Stimulated activated CD4-positive, alpha-beta T cell treated with anti-CD3 and anti-CD28 coated beads, Interleukin-15, amount 100 ng/mL, for 1 hour (primary cell): Measurements from ENCODE around the gene VWF.

ENCODE experiments used
- DNase-seq, 2 donors: peaks; one replicate each; pipeline ENCODE4 v3.0.0-alpha.2; 2020; ENCODE audit warnings: low read depth in 1 of 2, low spot score in 1 of 2

Gene VWF

DNA sequence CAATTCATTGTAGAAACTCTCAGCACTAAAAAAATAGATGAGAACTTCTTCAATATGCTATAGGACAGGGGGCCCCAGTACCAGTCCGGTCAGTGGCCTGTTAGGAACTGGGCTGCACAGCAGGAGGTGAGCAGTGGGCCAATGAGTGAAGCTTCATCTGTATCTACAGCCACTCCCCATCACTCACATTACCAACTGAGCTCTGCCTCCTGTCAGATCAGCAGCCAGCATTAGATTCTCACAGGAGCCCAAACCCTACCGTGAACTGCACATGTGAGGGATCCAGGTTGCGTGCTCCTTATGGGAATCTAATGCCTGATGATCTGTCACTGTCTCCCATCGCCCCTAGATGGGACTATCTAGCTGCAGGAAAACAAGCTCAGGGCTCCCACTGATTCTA lies 163.7 kb downstream of the VWF start:
- no peak for DNase-seq

DNA sequence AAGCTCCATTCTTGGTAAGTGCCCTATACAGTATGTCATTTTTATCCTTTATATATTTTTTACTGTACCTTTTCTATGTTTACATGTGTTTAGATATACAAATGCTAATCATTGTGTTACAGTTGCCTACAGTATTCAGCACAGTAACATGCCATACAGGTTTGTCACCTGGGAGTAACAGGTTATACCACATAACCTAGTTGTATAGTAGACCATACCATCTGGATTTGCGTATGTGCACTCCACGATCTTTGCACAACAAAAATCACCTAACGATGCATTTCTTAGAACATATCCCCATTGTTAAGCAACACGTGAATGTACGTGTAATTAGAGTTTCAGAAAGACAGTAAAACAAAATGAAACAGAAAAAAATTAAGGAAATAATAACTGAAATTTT lies 167.5 kb downstream of the VWF start:
- DNase-seq: no peak

DNA sequence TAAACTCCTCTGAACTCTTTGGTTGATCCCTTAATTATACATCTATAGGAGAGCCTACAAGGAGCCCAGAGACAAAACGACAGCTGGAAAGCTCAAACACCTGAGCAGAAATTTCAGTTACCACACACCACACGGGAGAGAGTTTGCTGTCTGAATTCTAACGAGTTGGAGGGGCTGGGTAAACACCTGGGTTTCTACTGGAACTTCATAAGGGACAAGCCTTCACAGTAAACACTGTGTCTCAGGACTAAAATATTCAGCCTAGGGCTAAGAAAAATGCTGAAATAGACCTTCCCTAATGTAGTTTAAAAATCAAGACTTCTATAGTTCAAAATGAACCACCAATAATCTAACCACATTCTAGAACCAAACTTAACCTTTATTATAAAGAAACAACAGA lies 169.8 kb downstream of the VWF start:
- no peak for DNase-seq

DNA sequence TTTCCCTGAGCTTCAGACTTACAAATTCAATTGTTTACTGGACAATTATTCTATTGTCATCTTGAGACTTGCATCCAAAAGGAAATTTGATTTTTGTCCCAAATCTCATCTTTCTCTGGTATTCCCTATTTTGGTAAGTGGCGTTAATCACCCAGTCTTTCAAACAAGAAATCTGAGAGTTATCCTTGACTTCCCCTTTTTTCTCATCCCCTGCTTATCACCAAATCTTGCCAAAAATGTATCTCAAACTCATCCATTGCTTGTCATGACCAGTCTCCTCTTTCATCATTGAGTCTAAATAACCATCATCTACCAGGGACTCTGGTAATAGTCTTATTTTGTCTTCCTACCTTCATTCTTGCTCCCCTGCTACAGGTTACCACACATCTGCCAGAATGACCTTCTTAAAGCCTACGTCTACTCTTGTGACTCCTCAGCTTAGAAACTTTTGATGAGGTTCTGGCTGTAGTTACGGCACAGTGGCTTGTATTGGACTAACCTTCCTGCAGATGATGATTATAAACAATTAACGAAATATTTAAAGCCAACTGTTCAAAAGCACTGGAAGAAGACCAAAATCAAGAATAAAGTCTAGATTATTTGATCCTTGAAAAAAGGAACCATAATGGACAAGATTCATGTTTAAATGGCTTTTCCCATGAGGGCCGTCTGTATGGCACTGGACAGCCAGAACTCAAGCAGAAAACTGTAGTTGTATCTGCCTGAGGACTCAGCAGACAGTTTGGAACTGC lies 170.5 kb downstream of the VWF start:
- DNase-seq: no peak

DNA sequence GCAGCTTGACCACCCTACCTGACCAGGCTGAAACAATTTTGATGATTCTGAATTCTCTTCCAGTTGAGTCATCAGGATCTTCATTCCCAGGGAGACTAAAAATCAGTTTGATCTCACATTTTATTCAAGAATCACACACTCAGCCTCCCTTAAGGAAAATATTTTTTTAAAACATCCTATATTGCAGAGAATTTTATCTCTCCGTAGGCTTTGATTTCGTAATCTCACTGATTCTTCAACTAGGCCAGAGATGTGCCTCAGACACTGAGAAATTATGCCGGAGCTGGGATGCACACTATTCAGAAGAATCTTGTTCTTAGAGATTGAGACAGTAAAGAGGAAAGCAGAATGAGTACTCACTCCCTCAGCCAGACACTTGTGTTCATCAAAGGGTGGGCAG lies 172.4 kb downstream of the VWF start:
- DNase-seq: no peak

DNA sequence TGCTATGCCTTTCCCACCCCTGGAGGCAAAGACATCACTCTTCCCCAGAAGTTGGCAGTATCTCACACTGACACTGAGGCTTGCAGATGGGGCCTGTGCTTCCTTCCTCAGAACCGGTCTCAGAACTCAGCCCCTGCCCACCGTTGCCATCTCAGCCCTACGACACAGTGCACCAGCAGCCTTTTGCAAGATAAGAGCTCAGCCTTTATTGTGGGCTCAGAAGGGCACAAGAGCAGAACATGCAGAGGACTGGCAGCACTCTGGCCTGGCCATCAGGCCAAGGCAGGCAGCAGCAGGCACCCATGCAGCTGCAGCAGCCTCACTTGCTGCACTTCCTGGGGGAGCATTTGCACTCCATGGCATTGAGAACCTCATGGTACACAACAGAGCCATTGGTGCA lies 175.8 kb downstream of the VWF start:
- DNase-seq: no peak

DNA sequence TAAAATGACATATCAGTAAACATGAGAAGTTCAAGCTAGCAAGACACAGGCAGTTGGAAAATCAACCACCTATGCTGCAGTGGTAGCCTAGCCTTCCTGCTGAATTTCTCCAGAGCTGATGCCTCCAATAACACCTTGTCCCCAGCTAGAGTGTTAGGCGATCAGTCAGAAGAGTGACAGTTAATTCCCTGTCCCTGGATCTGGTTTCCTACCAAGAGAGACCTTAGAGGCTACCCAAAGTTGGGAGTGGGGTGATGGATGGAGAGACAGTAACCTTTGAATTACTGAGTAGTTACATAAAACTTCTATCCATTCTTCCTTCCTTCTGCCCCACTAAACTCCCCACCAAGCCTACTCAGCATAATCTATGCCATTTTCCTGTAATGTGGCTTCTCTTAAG lies 177.5 kb downstream of the VWF start:
- DNase-seq: no peak

DNA sequence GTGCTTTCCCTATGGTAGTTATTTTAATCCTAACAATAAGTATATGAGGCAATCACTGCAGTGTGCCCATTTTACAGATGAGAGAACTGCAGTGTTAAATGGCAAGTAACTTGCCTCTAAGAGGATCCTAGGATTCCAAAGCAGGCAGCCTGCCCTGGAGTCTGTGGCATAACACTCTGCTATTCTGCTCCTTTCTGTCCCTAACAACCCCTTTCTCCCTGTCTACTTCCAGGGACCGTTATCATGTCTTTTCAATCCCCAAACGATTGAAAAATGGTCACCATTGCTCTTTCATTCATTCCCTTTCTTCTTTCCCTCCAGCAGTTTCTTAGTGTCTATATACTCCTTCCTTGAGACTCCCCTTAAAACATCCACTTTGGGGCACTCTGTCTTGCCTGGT lies 178.1 kb downstream of the VWF start:
- DNase-seq: no peak

DNA sequence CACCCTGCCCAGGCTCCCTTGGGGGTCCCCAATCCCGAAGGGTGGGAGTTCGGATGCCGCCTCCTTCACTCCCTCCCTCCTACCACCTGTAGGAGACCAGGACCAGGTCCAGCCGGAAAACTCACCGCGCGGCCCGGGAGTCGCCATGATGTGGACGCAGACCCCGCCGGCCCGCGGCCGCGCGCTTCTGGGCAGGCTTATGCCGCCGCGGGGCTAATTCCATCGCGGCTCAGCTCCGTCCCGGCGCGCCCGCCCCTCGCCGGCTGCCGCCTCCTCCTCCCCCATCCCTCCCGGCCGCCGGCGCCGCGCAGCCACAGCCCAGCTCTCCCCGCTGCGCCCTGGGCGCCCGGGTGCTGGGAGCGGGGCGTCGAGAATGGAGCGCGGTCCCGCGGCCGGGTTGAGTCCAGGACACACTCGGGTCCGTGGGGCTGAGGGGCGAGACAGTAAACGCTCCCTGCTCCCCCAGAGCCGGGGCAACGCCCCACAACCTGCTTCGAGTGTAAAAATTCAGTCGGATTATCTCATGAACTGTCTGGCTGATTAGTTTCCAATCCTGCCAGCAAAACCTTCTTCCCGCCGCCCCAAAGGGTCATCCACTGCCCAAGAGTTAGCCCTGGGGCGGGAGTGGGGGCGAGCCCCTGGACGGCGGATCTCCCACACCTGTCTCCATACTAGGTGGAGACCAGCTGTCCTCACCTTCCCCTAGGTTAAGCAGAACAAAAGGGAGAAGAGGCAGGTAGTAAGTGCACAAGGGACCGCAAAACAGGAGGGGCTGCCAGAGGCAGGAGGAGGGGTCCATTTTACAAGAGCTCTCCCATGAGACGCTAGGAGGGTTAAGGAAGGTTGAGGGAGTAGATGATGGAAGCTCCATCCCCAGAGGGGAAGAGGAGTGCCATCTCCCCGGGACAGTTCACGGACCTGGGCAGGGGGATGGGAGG lies 179.1 kb downstream of the VWF start, which contains the start of gene ANO2:
ANO2 (minus strand) TSS at position 189 of the 938 bp plus-strand sequence; CDS start at position 147, 42 bp downstream.
- DNase-seq: no peak

DNA sequence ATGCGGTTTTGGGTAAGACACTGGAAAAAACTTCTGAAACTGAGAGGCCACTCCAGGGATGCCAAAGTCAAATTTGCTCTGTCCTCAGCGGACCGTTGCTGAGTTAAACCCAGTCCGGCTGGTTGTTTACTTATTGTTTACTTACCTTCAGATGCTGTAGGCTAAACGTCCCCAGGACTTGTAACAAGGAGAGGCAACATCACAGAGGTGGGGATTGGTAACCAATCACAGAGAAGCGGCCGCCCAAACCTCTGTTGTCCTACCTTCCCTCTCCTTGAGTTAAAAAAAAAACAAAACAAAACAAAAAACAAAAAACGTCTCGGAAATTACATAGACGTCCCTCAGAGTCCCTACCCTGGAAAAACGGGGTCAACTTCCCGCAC lies 179.8 kb downstream of the VWF start:
- DNase-seq: no peak

DNA sequence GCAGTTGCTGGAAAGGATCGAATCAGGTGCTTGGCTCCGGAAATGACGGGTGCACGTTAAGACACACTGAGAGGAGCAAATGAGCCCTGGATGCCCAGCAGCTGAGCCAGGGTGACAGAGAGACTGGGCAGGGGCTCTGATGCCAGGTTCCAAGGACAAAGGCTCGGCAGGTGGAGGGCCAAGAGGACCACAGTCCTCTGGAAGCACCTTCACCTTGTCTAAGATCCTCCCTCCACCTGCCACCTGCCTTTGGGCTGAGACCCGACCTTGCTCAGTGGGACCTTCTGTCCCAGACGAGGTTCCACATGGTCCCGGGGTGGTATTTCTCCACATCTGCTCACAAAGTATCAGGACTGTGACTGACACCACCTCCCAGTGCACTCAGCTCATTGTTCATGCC lies 180.4 kb downstream of the VWF start:
- no peak for DNase-seq

DNA sequence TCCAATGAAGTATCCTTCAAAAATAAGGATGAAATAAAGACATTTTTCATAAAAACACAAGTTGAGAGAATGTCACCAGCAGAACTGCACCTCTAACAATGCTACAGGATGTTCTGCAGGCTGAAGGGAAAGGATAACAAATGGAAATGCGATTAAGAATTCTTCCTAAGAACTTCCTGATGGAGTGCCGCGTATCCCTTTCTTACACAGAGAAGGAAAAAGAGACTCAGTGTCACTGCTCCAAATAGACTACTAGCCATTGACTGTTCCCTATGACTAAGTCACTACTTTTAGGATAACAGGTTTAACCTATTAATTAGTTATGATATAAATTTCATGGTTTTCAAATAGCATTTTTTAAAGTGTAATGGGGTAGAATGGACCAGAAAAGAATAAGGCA lies 182.6 kb downstream of the VWF start:
- DNase-seq: no peak

DNA sequence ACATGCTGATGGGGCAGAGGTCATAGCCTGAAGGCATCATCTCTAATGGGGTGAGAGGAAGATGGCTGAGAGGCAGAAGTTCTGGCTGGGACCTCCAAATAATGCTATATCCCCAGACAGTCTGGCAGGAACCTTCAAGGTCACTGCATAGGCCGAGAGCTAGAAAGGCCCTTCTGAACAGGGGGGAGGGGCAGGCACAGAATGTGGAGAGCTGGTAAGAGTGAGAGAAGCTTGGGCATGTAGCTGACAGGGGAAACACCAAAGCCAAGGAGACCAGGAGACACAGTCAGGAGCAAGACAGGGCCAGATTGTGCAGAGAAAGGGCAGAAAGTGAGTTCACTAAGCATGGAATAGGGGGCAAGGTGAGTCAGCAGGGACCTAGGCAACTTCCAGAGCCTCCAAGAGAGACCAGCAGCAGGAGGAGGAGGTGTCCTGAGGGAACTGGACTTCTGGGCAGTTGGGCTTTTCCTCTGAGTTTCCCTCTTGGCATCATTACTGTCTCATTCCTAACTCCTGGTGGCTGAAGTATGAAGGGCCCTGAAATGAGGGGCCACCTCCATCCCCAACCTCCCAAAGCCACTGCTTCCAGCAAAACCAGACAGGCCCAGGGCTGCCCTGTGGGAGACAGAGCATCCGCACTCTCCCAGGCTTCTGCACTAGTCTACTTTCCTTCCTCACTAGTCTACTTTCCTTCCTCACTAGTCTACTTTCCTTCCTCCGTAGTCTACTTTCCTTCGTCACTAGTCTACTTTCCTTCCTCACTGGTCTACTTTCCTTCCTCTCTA lies 196.5 kb downstream of the VWF start:
- no peak for DNase-seq

DNA sequence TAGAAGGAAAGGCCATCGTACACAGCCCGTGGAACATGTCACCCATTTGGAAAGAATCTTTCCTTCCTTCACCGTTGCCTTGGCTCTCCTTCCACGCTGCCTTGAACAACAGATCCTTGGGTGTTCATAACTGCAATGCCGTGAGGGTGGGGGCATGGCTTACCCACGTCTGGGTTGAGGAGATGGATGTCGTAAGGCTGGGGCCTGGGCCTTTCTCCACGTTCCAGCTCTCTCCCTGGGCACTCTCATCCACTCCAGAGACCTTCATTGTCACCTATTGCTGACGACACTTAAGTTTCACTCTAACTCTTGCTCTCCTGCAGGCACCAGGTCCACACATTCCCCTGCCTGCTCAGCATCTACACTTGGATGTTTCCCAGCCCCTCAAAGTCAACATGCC lies 198.8 kb downstream of the VWF start:
- DNase-seq: no peak

DNA sequence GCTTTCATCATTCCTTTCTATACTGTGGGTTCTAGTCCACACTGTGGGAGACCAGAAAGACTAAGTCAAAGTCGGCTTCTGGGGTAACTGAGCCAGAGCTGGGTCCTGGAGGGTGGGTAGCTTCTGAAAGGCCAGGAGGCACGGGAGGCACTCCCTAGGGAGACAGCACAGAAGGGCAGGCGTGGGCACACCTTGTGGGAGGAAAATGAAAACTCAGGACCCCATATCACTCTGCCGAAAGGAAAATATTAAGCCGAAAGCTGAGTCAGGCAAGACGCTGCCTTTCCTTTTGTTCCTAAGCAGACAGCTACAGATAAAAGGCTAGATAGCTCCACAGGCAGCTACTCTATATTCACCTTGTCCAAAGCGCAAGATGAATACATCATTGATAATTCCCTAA lies 200.1 kb downstream of the VWF start:
- DNase-seq: no peak

DNA sequence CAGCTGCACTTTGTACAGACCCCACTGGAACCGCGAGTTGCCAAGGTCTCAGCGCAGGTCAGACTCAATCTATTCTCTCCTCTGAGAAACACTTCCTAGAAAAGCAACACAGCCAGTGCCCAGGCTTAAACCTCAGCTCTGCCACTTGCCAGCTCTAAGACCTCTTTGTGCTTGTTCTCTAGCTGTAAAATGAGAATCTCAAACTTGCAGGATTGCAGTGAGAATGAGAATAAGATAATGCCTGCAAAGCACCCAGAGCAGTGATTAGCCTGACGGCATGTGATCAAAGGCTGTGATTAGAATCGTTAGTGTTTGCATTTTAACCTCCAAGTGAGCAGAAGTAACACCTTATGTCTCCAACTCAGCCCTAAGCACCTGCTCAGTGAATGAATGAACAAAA lies 200.7 kb downstream of the VWF start:
- no peak for DNase-seq

DNA sequence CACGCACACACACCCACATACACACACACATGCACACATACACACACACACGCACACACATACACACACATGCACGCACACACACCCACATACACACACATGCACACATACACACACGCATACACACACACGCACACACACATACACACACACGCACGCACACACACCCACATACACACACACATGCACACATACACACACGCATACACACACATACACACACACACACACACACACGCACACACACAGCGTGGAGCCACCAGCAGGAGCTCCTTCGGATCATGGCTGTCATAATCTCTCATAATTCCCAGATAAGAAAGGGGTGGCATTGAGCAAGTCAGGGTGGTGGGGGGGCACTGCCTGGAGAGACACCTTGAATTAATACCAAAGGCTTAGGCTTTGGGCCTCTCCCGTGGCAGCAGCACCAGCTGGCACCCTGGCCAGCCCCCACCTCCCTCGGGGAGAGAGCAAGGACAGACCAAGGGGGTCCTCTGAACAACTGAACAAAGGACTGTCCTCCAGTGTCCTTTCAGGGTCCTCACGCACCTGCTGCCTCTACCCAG lies 201.3 kb downstream of the VWF start:
- no peak for DNase-seq

DNA sequence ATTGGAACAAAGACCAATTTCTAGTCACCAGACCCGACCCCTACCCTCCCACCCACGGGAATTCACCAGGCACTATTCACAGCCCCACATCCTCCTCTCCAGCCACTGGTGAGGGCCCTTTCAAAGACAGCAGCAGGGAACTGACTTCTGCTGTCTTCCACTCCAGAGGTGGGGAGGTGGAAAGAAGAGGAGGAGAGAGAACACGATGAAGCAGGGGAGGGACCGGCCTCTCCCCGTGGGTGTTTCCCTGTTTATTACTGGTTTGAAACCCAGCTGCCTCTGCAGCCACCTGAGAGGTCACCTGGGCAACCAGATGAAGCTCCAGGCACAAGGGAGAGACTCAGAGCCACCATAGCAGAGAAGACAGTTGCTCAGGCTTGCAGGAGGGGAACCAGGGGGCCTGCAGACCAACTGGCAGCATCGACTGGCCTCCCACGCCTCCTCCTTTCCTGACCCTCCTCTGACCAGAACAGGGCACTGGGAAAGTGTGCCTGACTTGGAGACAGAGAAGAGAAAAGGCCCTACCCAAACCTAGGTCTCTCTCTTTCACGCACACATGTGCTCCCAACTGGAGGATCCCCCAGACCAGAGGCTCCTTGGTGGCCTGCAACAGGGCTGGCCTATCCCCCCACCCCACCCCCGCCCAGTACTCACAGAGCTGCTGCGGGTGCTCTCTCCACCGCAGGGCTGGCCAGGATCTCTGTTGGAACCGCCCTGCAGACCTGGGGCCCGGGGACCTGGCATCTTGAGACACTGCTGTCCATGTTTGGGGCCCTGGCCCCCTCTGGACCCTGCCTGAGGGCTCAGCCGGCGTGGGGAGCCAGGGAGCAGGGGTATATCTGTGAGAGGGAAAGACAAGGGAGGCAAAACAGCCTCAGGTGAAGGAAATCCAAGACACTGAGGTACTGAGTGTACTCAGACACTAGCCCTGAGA lies 202.2 kb downstream of the VWF start:
- DNase-seq: no peak

DNA sequence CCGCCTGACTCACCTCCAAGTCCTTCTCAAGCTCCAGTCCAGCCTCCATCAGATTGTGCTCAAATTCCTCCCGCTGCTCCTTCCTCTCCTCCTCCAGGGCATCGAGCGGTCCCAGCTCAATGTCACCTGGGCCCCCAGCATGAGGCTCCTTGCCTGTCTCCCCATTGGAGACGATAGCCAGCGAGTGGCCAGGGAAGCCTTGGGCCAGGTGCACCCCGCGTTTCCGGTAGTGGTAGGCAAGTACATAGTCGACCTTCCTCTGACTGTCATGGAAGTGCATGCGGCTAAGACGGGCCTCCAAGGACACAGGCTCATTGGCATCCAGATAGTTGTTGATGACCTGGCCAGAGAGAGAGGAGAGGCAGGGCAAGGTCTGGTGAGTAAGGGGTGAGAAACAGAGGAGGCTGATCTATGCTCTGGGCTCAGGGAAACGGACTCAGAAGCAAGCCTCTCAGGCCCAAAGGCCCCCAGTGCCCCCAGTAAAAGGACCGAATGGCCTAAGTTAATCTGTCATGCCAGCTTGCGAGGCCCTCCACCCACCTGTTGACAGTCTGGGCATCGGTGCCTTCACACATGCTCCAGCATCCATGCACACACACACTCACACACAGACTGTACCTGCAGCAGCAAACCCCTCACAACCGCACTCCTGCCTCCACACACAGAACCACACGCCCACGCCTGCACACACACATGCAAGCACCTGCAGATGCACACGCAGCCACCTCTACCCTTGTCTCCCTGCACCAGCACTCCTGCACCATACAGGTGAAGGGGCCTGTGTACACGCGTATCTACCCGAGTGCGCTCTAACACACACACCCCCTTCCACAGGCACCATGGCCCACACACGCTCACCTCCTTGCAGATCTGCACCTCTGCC lies 203.2 kb downstream of the VWF start:
- DNase-seq: no peak
